Vagina (tissue), 2 donors: ENCODE results near the gene SUMF1. TPM values are rescaled to one million over a fixed set of nuclear protein-coding genes. Genes with fewer than 3 reads are reported as not detected.

Experiments
- DNase-seq, 2 donors: peaks; one replicate each; pipeline ENCODE4 v3.0.0-alpha.2; 2017; ENCODE audit errors: extremely low spot score in 2 of 2
- H3K27ac ChIP-seq: fragments of 200-600 bp; sonication (generic); one replicate; pipeline ENCODE4 v1.5.1; 2019
- H3K27me3 ChIP-seq: fragments of 200-600 bp; sonication (generic); one replicate; pipeline ENCODE4 v1.5.1; 2019
- H3K36me3 ChIP-seq, 2 donors: fragments of 200-600 bp; sonication (generic); one replicate each; pipeline ENCODE4 v1.5.1; 2017 to 2019
- H3K4me1 ChIP-seq: fragments of 200-600 bp; sonication (generic); one replicate; pipeline ENCODE4 v1.5.1; 2019
- H3K4me3 ChIP-seq, 2 donors: fragments of 200-600 bp; sonication (generic); 1 replicate in 1 of 2; 2 replicates in 1 of 2; pipeline ENCODE4 v1.5.1; 2016 to 2019
- H3K9me3 ChIP-seq: fragments of 200-600 bp; sonication (generic); one replicate; pipeline ENCODE4 v1.5.1; 2019
- CTCF ChIP-seq, 3 experiments: fragments of 450-650 bp in 2 of 3; fragments of 200-600 bp in 1 of 3; sonication (generic) in 1 of 3; IDR thresholded peaks; one replicate each; pipeline ENCODE4 v1.5.1; 2017 to 2019; ENCODE audit warnings: antibody characterized with exemption in 3 of 3, mild to moderate bottlenecking in 2 of 3, moderate library complexity in 2 of 3
- POLR2A ChIP-seq, 2 donors: fragments of 450-650 bp; IDR thresholded peaks; one replicate each; pipeline ENCODE4 v1.6.1; 2017; ENCODE audit warnings: antibody characterized with exemption in 2 of 2, mild to moderate bottlenecking in 2 of 2, moderate library complexity in 2 of 2
- POLR2AphosphoS5 ChIP-seq, 2 donors: sonication (generic); formaldehyde crosslinking; IDR thresholded peaks; one replicate each; pipeline ENCODE4 v1.9.0; 2017; ENCODE audit warnings: antibody characterized with exemption in 2 of 2, mild to moderate bottlenecking in 2 of 2, low read depth in 1 of 2; ENCODE audit not compliant: insufficient read depth in 1 of 2
- intact Hi-C: fragments of 100-400 bp; cut with DNase I; formaldehyde crosslinking; loops from one replicate; pipeline ENCODE4 v1.15.1; 2023
- total RNA-seq: library from RNA; depleted of rRNA; stranded (reverse); fragments of >200 nt; gene quantifications from one replicate; pipeline ENCODE4 v1.2.3, GENCODE V29; 2016

Gene SUMF1
- total RNA-seq, 1 donor from 2014 or later = 65.6 TPM

GRCh38 chr3:4432259-4432658 is 34.8 kb downstream of the SUMF1 start:
- H3K27ac ChIP-seq = no peak overlapping the region
- TF ChIP-seq POLR2A (IDR thresholded peaks at IDR 0.05) (no peak), POLR2AphosphoS5 (IDR thresholded peaks at IDR 0.05; ENCODE audit: insufficient read depth in 1 of 2, low read depth in 1 of 2) (no peak), CTCF (IDR thresholded peaks at IDR 0.05) (no peak)
- peaks cover 0 to 5% of the 10 kb centered on the region in 2 donors for H3K36me3 ChIP-seq
- intact Hi-C loops = no loop called here
- DNase-seq = no peak
- no peaks in the 10 kb centered on the region for H3K27me3 ChIP-seq
- peaks cover 6% of the 10 kb centered on the region for H3K4me1 ChIP-seq
- H3K9me3 ChIP-seq = no peaks in the 10 kb centered on the region
- H3K4me3 ChIP-seq = no peak overlapping the region

- H3K4me1 ChIP-seq = peaks cover 23% of the 10 kb centered on the region
- intact Hi-C loops = no loop called here
- H3K4me3 ChIP-seq = no peak overlapping the region
- no peaks in the 10 kb centered on the region for H3K9me3 ChIP-seq
- peaks cover 0 to 5% of the 10 kb centered on the region in 2 donors for H3K36me3 ChIP-seq
- DNase-seq = no peak
- H3K27ac ChIP-seq = no peak overlapping the region
- no peaks in the 10 kb centered on the region for H3K27me3 ChIP-seq
- TF ChIP-seq POLR2A (IDR thresholded peaks at IDR 0.05) = no peak
- TF ChIP-seq POLR2AphosphoS5 (IDR thresholded peaks at IDR 0.05; ENCODE audit: insufficient read depth in 1 of 2, low read depth in 1 of 2) = no peak
- no peak for TF ChIP-seq CTCF (IDR thresholded peaks at IDR 0.05)
These were observed 37.3 kb downstream of the SUMF1 start for GRCh38 chr3:4429648-4430350.

GRCh38 chr3:4426782-4427344 is 40.2 kb downstream of the SUMF1 start:
- peak overlapping the region; percentile 50 for H3K27ac ChIP-seq
- no peaks in the 10 kb centered on the region for H3K27me3 ChIP-seq
- no peaks in the 10 kb centered on the region for H3K9me3 ChIP-seq
- H3K4me1 ChIP-seq = peaks cover 23% of the 10 kb centered on the region
- H3K36me3 ChIP-seq = no peaks in the 10 kb centered on the region
- intact Hi-C loops = no loop called here
- no peak for DNase-seq
- no peak overlapping the region for H3K4me3 ChIP-seq
- TF ChIP-seq POLR2AphosphoS5 (IDR thresholded peaks at IDR 0.05; ENCODE audit: insufficient read depth in 1 of 2, low read depth in 1 of 2) = peak in 1 of 2 donors; percentile 64
- no peak for TF ChIP-seq CTCF (IDR thresholded peaks at IDR 0.05)

- Histone ChIP-seq H3K4me1 (peaks cover 23% of the 10 kb centered on the region), H3K27me3 (no peaks in the 10 kb centered on the region), H3K9me3 (no peaks in the 10 kb centered on the region), H3K27ac (peak overlapping the region; percentile 50), H3K4me3 (no peak overlapping the region), H3K36me3 (no peaks in the 10 kb centered on the region)
- intact Hi-C loops = no loop called here
- no peak for DNase-seq
- TF ChIP-seq POLR2AphosphoS5 (IDR thresholded peaks at IDR 0.05; ENCODE audit: insufficient read depth in 1 of 2, low read depth in 1 of 2) = no peak
- no peak for TF ChIP-seq CTCF (IDR thresholded peaks at IDR 0.05)
- TF ChIP-seq POLR2A (IDR thresholded peaks at IDR 0.05) = no peak
These were observed 40.7 kb downstream of the SUMF1 start for GRCh38 chr3:4426261-4426781.

- Histone ChIP-seq H3K4me1 (peaks cover 23% of the 10 kb centered on the region), H3K4me3 (no peak overlapping the region), H3K27me3 (no peaks in the 10 kb centered on the region), H3K9me3 (no peaks in the 10 kb centered on the region), H3K36me3 (no peaks in the 10 kb centered on the region), H3K27ac (peak overlapping the region; percentile 50)
- intact Hi-C loops = no loop called here
- DNase-seq = no peak
- no peak for TF ChIP-seq POLR2AphosphoS5 (IDR thresholded peaks at IDR 0.05; ENCODE audit: insufficient read depth in 1 of 2, low read depth in 1 of 2)
- no peak for TF ChIP-seq CTCF (IDR thresholded peaks at IDR 0.05)
- TF ChIP-seq POLR2A (IDR thresholded peaks at IDR 0.05) = no peak
These were observed 41.4 kb downstream of the SUMF1 start for GRCh38 chr3:4425707-4426106.
